ENCODE measurements around the gene IMMP2L. TPM values are rescaled to one million over a fixed set of nuclear protein-coding genes. Genes with fewer than 3 reads are reported as not detected.
"Not testable (repeated sequence)": the region's sequence is repeated elsewhere in the genome, so short reads cannot be mapped to it uniquely, and the experiment has no call there.

The IMMP2L gene
- total RNA-seq, 2 experiments from 2014 or later, result 5.2 to 6.5 TPM

GRCh38 chr7:111264981-111265380, 297.3 kb downstream of the IMMP2L start:
- Mint-ChIP-seq H3K4me1 (peaks cover 5% of the 10 kb centered on the region), H3K36me3 (ENCODE audit: low read depth) (no peaks in the 10 kb centered on the region), H3K9me3 (no peaks in the 10 kb centered on the region), H3K27me3 (no peaks in the 10 kb centered on the region), H3K27ac (no peak overlapping the region), H3K4me3 (no peak overlapping the region)
- CTCF ChIA-PET, result no interaction called here
- POLR2A ChIA-PET, result no interaction called here
- no peak for DNase-seq

- no peak for DNase-seq
- Mint-ChIP-seq H3K4me3 (no peak overlapping the region), H3K27me3 (no peaks in the 10 kb centered on the region), H3K27ac (no peak overlapping the region), H3K36me3 (ENCODE audit: low read depth) (no peaks in the 10 kb centered on the region), H3K4me1 (peaks cover 5% of the 10 kb centered on the region), H3K9me3 (no peaks in the 10 kb centered on the region)
- CTCF ChIA-PET, result no interaction called here
- POLR2A ChIA-PET, result no interaction called here
Observed at GRCh38 chr7:111264111-111264868, 298.0 kb downstream of the IMMP2L start.

GRCh38 chr7:111262293-111263116, 299.8 kb downstream of the IMMP2L start:
- CTCF ChIA-PET, result no interaction called here
- Mint-ChIP-seq H3K4me3 (no peak overlapping the region), H3K9me3 (no peaks in the 10 kb centered on the region), H3K4me1 (peaks cover 5% of the 10 kb centered on the region), H3K27ac (no peak overlapping the region), H3K36me3 (ENCODE audit: low read depth) (no peaks in the 10 kb centered on the region), H3K27me3 (no peaks in the 10 kb centered on the region)
- POLR2A ChIA-PET, result no interaction called here
- no peak for DNase-seq

GRCh38 chr7:111261496-111261895, 300.8 kb downstream of the IMMP2L start:
- H3K9me3 Mint-ChIP-seq, result no peaks in the 10 kb centered on the region
- peaks cover 5% of the 10 kb centered on the region for H3K4me1 Mint-ChIP-seq
- H3K27me3 Mint-ChIP-seq, result no peaks in the 10 kb centered on the region
- no peak overlapping the region for H3K4me3 Mint-ChIP-seq
- ChIA-PET CTCF (interaction anchor here (0.6 kb wide), 1 partner anchor 151 kb away, joined by 3 read pairs; no protein-coding TSS in a partner anchor), POLR2A (no interaction called here)
- DNase-seq, result no peak
- no peaks in the 10 kb centered on the region for H3K36me3 Mint-ChIP-seq (ENCODE audit: low read depth)
- H3K27ac Mint-ChIP-seq, result no peak overlapping the region

- no peak for DNase-seq
- Mint-ChIP-seq H3K36me3 (ENCODE audit: low read depth) (no peaks in the 10 kb centered on the region), H3K27me3 (no peaks in the 10 kb centered on the region), H3K9me3 (no peaks in the 10 kb centered on the region), H3K27ac (no peak overlapping the region), H3K4me3 (no peak overlapping the region), H3K4me1 (no peaks in the 10 kb centered on the region)
- ChIA-PET CTCF (no interaction called here), POLR2A (no interaction called here)
Observed at GRCh38 chr7:111259991-111260390, 302.3 kb downstream of the IMMP2L start.

GRCh38 chr7:111256391-111256790, 305.9 kb downstream of the IMMP2L start:
- no peaks in the 10 kb centered on the region for H3K36me3 Mint-ChIP-seq (ENCODE audit: low read depth)
- no peak for DNase-seq
- no peak overlapping the region for H3K4me3 Mint-ChIP-seq
- CTCF ChIA-PET, result no interaction called here
- no peaks in the 10 kb centered on the region for H3K4me1 Mint-ChIP-seq
- POLR2A ChIA-PET, result no interaction called here
- H3K27me3 Mint-ChIP-seq, result no peaks in the 10 kb centered on the region
- H3K9me3 Mint-ChIP-seq, result peaks cover 3% of the 10 kb centered on the region
- no peak overlapping the region for H3K27ac Mint-ChIP-seq

GRCh38 chr7:111255576-111255975, 306.7 kb downstream of the IMMP2L start:
- POLR2A ChIA-PET, result no interaction called here
- CTCF ChIA-PET, result no interaction called here
- no peaks in the 10 kb centered on the region for H3K36me3 Mint-ChIP-seq (ENCODE audit: low read depth)
- H3K27ac Mint-ChIP-seq, result no peak overlapping the region
- DNase-seq, result no peak
- H3K27me3 Mint-ChIP-seq, result no peaks in the 10 kb centered on the region
- H3K4me1 Mint-ChIP-seq, result no peaks in the 10 kb centered on the region
- no peak overlapping the region for H3K4me3 Mint-ChIP-seq
- H3K9me3 Mint-ChIP-seq, result peaks cover 3% of the 10 kb centered on the region

- DNase-seq; H3K27me3 Mint-ChIP-seq; H3K36me3 Mint-ChIP-seq (ENCODE audit: low read depth); H3K9me3 Mint-ChIP-seq; POLR2A ChIA-PET; CTCF ChIA-PET; H3K27ac Mint-ChIP-seq; H3K4me1 Mint-ChIP-seq; H3K4me3 Mint-ChIP-seq: not testable (repeated sequence)
Observed at GRCh38 chr7:111251365-111251764, 310.9 kb downstream of the IMMP2L start.

GRCh38 chr7:111249807-111250206, 312.5 kb downstream of the IMMP2L start:
- H3K4me3 Mint-ChIP-seq; H3K27me3 Mint-ChIP-seq; CTCF ChIA-PET; DNase-seq; POLR2A ChIA-PET; H3K4me1 Mint-ChIP-seq; H3K27ac Mint-ChIP-seq; H3K36me3 Mint-ChIP-seq (ENCODE audit: low read depth); H3K9me3 Mint-ChIP-seq: not testable (repeated sequence)

GRCh38 chr7:111242141-111242755, 320.0 kb downstream of the IMMP2L start:
- CTCF ChIA-PET, result no interaction called here
- Mint-ChIP-seq H3K27ac (no peak overlapping the region), H3K4me3 (no peak overlapping the region)

GRCh38 chr7:111240371-111240770, 321.9 kb downstream of the IMMP2L start:
- no peak overlapping the region for H3K27ac Mint-ChIP-seq
- peaks cover 4% of the 10 kb centered on the region for H3K36me3 Mint-ChIP-seq (ENCODE audit: low read depth)
- DNase-seq, result no peak
- peaks cover 4% of the 10 kb centered on the region for H3K9me3 Mint-ChIP-seq
- CTCF ChIA-PET, result no interaction called here
- POLR2A ChIA-PET, result no interaction called here
- H3K4me1 Mint-ChIP-seq, result peaks cover 6% of the 10 kb centered on the region
- no peaks in the 10 kb centered on the region for H3K27me3 Mint-ChIP-seq
- no peak overlapping the region for H3K4me3 Mint-ChIP-seq

More at GRCh38 chr7:111242141-111242755, 320.0 kb downstream of the IMMP2L start:
- POLR2A ChIA-PET, result no interaction called here
- DNase-seq, result no peak
- Mint-ChIP-seq H3K36me3 (ENCODE audit: low read depth) (no peaks in the 10 kb centered on the region), H3K9me3 (no peaks in the 10 kb centered on the region), H3K27me3 (no peaks in the 10 kb centered on the region), H3K4me1 (peaks cover 6% of the 10 kb centered on the region)

GRCh38 chr7:111239437-111239836, 322.9 kb downstream of the IMMP2L start:
- DNase-seq, result no peak
- peaks cover 5% of the 10 kb centered on the region for H3K9me3 Mint-ChIP-seq
- H3K27me3 Mint-ChIP-seq, result no peaks in the 10 kb centered on the region
- H3K4me3 Mint-ChIP-seq, result no peak overlapping the region
- peaks cover 6% of the 10 kb centered on the region for H3K4me1 Mint-ChIP-seq
- H3K36me3 Mint-ChIP-seq (ENCODE audit: low read depth), result peaks cover 5% of the 10 kb centered on the region
- ChIA-PET CTCF (no interaction called here), POLR2A (no interaction called here)
- H3K27ac Mint-ChIP-seq, result no peak overlapping the region

GRCh38 chr7:111238886-111239285, 323.4 kb downstream of the IMMP2L start:
- Mint-ChIP-seq H3K36me3 (ENCODE audit: low read depth) (peaks cover 5% of the 10 kb centered on the region), H3K27ac (no peak overlapping the region), H3K9me3 (peaks cover 5% of the 10 kb centered on the region), H3K4me3 (no peak overlapping the region), H3K27me3 (no peaks in the 10 kb centered on the region), H3K4me1 (peaks cover 6% of the 10 kb centered on the region)
- CTCF ChIA-PET, result interaction anchor here (0.6 kb wide), 1 partner anchor 311 kb away, joined by 4 read pairs; no protein-coding TSS in a partner anchor
- POLR2A ChIA-PET, result no interaction called here
- no peak for DNase-seq

Measured in activated CD4-positive, alpha-beta T cell treated with anti-CD3 and anti-CD28 coated beads, Interleukin-2, amount 10 ng/mL, durations not matched to agents 7 days and 5 days (primary cell).